Fibroblast of gingiva (primary cell): ENCODE results near the gene IGLON5.

Experiments
- DNase-seq: peaks from one replicate; pipeline ENCODE4 v3.0.0-alpha.2; 2011; ENCODE audit warnings: low read depth

IGLON5 gene

DNA sequence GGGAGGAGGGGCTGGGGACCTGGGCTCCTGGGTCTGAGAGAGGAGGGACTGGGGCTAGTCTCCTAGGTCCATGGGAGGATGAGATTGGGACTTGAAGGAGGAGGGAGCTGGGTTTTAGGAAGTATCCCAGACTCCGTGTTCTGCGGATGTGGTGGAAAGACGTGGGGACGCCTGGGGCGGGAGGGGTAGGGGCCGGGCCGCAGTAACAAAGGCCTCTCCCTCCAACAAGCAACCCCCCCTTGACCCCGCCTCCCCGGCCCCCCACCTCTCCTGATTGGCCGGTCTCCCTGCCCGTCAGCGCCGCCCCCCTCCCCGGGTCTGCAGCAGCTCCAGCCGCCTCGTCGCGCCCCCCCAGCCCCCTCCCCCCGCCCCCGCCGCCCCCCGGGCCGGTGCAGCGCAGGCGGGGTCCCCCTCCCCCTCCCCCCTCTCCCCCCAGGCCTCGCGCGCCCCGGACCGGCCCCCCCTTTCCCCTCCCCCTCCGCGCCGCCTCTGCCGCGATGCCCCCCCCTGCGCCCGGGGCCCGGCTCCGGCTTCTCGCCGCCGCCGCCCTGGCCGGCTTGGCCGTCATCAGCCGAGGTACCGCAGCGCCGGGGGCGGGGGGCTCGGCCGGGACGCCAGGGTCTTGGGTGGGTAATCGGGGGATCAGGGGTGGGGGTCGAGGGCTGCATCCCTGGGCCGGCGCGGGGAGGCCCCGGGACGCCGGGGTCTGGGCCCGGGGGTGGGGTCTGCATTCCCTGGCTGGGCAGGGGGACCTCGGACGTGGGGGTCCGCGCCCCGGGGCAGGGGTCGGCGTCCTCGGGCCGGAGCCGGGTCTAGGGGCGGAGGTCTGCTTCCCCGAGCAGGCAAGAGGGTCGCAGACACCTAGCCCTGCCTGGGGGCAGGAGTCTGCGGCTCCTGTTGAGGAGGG is at the start of gene IGLON5:
IGLON5 (plus strand) TSS at position 294 of the 907 bp plus-strand sequence; CDS start at position 498, 204 bp downstream.
- DNase-seq = no peak

DNA sequence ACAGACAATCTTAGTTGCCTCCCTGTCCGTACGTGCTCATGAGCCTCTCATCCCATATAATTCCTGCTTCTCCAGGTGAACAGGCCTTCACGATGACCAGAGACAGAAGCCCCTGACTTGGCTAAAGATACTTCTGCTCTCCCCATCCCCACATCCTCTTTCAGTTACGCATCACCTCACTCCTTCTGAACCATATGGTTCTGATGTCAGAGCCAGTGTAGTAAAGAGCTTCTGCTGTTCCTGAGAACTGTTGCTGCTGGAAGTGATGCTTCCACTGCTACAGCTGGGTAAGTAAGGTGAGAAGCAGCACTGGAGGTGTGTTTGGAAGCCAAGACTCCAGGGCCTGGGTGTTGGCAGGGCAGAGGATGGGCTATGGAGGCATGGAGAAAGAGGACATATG is 47.6 kb upstream of the IGLON5 start:
- no peak for DNase-seq

GRCh38 chr19:51271067-51271466 is 40.4 kb upstream of the IGLON5 start:
- DNase-seq = no peak

GRCh38 chr19:51272183-51272810 is 39.1 kb upstream of the IGLON5 start:
- no peak for DNase-seq

DNA sequence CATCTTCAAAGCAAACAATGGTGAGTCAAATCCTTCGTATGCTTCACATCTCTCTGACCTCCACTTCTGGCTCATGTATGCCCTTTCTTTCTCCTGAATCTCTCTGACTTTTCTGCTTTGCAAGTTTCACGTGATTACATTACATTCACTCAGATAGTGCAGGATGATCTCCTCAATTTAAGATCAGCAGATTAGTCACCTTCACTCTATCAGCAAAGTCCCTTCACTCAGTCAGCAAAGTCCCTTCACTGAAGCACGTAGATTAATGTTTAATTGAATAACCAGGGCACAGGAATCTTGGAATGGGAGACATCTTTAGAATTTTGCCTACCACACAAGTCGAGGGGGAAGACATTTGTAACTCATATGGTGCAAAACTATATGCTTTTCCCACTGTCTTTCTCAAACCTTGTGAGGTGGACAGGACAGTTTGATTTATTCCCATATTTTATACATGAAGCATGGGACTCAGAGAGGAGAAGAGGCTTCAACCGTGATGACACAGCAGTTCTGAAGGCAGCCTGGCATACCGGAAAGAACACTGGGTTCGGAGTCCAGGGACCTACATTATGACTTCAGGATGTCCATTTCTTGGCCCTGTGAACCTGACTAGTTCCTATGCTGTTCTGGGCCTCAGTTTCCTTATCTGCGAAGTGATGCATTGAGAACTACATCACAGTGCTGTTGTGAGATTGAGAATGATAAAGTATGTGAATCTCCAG is 37.2 kb upstream of the IGLON5 start:
- no peak for DNase-seq

- no peak for DNase-seq
Observed at GRCh38 chr19:51277112-51277511, 34.3 kb upstream of the IGLON5 start.

DNA sequence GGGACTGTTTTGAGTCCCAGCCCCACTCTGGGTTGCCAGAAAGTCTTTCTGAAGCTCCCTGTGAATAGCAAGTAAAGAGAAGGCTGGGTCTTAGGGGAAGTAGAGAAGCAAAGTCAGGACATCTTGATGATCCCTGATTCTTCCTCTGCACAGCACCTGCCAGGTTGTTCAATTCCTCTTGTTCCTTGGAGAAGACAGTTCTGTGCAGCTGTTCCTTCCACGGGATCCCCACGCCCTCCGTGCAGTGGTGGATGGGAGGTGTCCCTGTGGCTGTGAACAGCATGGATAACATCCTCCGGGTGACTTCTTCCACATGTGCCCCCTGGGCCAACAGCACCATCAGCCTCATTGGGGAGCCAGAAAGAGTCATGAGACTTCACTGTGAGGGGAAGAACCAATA is 29.1 kb upstream of the IGLON5 start:
- DNase-seq = no peak

DNA sequence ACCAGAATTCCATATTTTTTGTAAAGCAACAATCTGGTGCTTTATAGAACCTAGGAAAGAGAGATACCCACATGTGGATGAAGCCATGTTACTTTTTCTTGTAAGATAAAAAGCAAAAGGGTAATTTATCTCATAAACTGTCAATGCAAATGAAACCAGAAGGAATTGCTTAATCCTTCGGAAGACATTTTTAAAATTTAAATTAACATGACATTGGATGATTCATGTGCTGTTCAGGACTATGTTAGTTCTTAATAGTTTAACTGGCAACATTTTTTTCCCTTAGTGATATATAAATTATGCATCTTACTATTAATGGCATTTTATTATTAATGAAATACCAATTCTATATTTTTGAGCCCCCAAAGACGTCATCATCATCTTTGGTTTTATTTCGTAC is 25.8 kb upstream of the IGLON5 start:
- DNase-seq = no peak

GRCh38 chr19:51289635-51290034 is 21.8 kb upstream of the IGLON5 start:
- DNase-seq = no peak

- no peak for DNase-seq
Observed at GRCh38 chr19:51292971-51293370, 18.5 kb upstream of the IGLON5 start.

DNA sequence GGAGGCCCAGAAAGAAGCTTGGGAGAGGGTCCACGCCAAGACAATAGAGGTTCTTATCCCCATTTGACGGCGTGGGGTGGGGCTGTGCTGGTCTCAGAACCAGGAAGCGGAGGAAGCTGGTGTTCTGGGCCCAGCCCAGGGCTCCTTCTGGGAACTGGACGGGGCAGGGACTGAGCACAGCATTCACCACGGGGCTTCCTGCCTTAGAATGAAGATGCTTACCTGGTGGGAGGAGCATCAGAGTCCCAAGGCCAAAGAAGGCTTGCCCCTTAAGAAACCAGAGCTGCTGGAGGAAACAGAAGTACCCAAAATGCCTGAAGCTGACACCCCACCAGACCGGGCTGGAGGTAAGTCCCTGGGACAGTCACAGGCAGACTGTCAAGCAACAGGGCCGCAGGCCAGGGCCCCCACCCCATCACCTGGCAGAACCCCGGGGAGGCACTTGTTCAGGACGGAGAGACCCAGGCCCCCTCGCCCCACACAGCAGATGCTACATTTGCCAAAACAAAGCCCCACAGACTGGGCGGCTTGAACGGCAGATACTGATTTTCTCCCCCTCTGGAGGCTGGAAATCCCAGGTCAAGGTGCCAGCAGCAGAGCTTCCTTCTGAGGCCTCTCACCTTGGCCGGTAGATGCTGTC is 17.8 kb upstream of the IGLON5 start:
- DNase-seq = no peak

DNA sequence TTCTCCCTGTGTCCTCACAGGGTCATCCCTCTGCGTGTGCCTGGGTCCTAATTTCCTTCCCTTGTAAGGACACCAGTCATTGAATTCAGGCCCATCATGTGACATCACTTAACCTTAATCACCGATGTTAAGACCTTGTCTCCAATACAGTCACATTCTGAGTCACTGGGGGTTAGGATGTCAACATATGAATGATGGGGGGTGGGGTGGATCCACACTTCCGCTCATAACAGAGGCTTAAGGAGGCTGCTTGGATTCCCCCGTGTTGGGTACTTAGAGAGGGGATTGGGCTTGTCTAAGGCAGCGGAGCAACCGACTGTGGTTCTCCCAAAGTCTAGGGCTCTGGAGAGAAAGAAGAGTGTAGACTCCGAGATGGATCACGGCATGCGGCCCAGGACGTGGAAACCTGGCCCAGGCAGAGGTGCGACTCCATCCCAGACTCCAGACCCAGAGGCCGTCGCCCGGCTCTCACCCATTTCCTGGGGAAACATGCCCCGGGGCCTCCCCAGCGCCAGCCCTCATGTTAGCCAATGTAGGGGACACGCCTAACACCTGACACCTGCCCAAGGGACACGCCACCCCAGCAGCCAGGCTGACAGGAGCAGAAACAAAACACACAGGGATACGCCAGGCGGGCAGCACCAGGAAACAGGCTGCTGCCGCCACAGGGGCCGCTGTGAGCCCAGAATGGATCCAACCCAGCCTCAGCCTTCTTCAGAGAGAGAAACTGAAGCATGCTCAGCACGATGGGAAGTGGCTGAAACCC is 17.1 kb upstream of the IGLON5 start:
- no peak for DNase-seq

GRCh38 chr19:51294977-51295375 is 16.5 kb upstream of the IGLON5 start:
- no peak for DNase-seq

DNA sequence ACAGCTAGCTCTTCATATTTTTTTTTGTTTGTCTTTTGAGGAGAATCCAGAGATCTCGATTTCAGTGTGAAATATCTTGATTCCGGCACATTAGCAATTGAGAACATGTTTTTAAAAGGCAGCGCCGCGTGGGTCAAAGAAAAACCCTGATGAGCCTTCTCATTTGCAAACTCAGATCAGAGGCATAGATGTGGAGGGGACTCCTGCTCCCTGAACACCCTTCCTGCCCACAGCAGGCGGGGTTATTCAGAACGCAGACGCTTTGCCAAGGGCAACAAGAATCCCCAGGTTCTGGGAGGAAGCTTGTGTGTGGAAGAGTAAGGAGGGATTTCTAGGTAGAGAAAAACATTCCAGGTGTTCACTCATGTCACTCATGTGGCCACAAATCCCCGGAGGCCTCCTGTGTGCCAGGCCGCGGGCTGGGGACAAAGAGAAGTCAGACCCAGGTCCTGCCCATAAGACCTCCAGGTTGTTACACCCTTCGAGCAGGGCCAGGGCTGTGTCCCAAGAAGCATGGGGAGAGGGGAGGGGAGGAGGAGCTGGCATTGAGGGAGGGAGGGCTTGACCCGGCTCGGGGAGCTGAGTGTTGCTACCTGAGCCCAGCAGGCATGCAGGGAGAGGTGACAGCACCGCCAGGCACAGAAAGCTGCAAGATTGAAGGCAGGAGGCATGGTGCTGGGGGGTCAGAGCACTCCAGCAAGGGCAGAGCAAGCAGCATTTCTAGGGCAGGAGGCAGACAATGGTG is 15.9 kb upstream of the IGLON5 start:
- DNase-seq = no peak

- no peak for DNase-seq
Observed at GRCh38 chr19:51296336-51297093, 14.9 kb upstream of the IGLON5 start.

DNA sequence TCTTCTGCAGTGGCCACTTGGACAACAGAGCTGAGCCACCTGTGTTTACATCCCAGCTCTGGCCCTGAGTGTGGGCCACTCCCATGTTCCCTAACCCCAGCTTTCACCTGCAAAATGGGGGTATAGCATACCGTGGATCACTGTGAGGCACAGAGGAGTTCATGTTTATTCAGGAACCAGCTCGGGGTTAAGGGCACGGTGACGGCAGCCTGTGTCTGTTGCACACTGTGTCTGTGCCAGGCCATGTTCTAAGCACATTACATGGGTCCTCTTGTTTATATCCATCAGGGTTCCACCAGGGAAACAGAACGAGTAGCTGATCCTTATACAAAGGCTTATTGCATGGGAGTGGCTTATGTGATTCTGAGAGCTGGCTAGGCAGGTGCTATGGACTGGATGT is 14.0 kb upstream of the IGLON5 start:
- no peak for DNase-seq

DNA sequence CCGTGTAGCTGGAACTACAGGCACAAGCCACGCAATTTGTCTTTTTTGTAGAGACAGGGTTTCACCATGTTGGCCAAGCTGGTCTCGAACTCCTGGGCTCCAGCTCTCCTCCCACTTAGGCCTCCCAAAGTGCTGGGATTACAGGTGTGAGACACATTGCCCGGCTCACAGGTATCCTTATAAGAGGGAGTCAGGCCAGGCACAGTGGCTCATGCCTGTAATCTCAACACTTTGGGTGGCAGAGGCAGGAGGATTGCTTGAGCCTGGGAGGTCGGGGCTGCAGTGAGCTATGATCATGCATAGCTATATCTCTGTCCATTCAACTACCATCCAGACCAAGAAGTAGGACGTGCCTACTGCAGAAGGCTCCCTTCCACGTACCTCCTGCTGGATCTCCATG is 10.2 kb upstream of the IGLON5 start:
- DNase-seq = no peak

GRCh38 chr19:51305479-51305878 is 6.0 kb upstream of the IGLON5 start:
- DNase-seq = no peak

- DNase-seq = no peak
Observed at GRCh38 chr19:51316688-51317087, 5.2 kb downstream of the IGLON5 start.

GRCh38 chr19:51317376-51317775 is 5.9 kb downstream of the IGLON5 start:
- DNase-seq = no peak
